ENCODE data around the gene TMEM72. TPM values are rescaled to one million over a fixed set of nuclear protein-coding genes. Genes with fewer than 3 reads are reported as not detected.

The TMEM72 gene
- not detected in 2 replicates for total RNA-seq

GRCh38 chr10:44911081-44911540 is at the start of gene TMEM72:
Gene TMEM72, plus strand, starts transcription at chr10:44911337. Its CDS starts 176 bp downstream, at chr10:44911513.

GRCh38 chr10:44959247-44960087 is 48.3 kb downstream of the TMEM72 start, which contains the start of gene RASSF4:
Gene RASSF4, plus strand, starts transcription at chr10:44959802. Its CDS starts 10,401 bp downstream, at chr10:44970203.

GRCh38 chr10:44978570-44979280 is 67.6 kb downstream of the TMEM72 start, which contains the start of gene DEPP1:
Gene DEPP1, minus strand, starts transcription at chr10:44978809. Its CDS starts 779 bp downstream, at chr10:44978030.

Other genes starting within 250 kb of the TMEM72 start
- 11.2 and 23.0 TPM in 2 replicates for gene RASSF4, start 48.5 kb downstream of the TMEM72 start, total RNA-seq
- gene DEPP1, start 67.5 kb downstream of the TMEM72 start, total RNA-seq = 11.5 and 18.7 TPM in 2 replicates
- 16.5 and 35.4 TPM in 2 replicates for gene ZNF22, start 89.6 kb downstream of the TMEM72 start, total RNA-seq